NOMO-1 (cell line): ENCODE data around the gene INTS11.
"Not testable (repeated sequence)": the region's sequence is repeated elsewhere in the genome, so short reads cannot be mapped to it uniquely, and the experiment has no call there.

Experiments
- DNase-seq, 2 experiments: peaks; one replicate each; lab custom pipeline; 2025; ENCODE audit not compliant: unreplicated experiment in 2 of 2; lab: John Stamatoyannopoulos, UW

The INTS11 gene

GRCh38 chr1:1331068-1331965, 6.9 kb upstream of the INTS11 start, which contains the start of gene TAS1R3:
Gene TAS1R3 (plus strand): TSS chr1:1331280. CDS start chr1:1331346, 66 bp downstream.
- no peak for DNase-seq

GRCh38 chr1:1330366-1331067, 6.1 kb upstream of the INTS11 start:
- DNase-seq = no peak

- no peak for DNase-seq
Measured at GRCh38 chr1:1329304-1330210, 5.1 kb upstream of the INTS11 start.

- DNase-seq = no peak
Measured at GRCh38 chr1:1328254-1328653, 3.8 kb upstream of the INTS11 start.

- no peak for DNase-seq
Measured at GRCh38 chr1:1327291-1327690, 2.8 kb upstream of the INTS11 start.

GRCh38 chr1:1326075-1326605, 1.7 kb upstream of the INTS11 start:
- DNase-seq = no peak

GRCh38 chr1:1325288-1326074, 1.0 kb upstream of the INTS11 start:
- DNase-seq = peak in 1 of 2 experiments; percentile 14

GRCh38 chr1:1324084-1324523, 356 bp downstream of the INTS11 start:
- no peak for DNase-seq

- DNase-seq = no peak
Measured at GRCh38 chr1:1322952-1323351, 1.5 kb downstream of the INTS11 start.

- DNase-seq = no peak
Measured at GRCh38 chr1:1322418-1322817, 2.0 kb downstream of the INTS11 start.

- DNase-seq = no peak
Measured at GRCh38 chr1:1321477-1321876, 3.0 kb downstream of the INTS11 start.

- DNase-seq = no peak
Measured at GRCh38 chr1:1320666-1321448, 3.6 kb downstream of the INTS11 start.

- no peak for DNase-seq
Measured at GRCh38 chr1:1319646-1319941, 4.9 kb downstream of the INTS11 start.

- DNase-seq = no peak
Measured at GRCh38 chr1:1318777-1319645, 5.4 kb downstream of the INTS11 start.

GRCh38 chr1:1318131-1318652, 6.3 kb downstream of the INTS11 start:
- DNase-seq = no peak

- DNase-seq = no peak
Measured at GRCh38 chr1:1317420-1317819, 7.0 kb downstream of the INTS11 start.

- DNase-seq = not testable (repeated sequence)
Measured at GRCh38 chr1:1316199-1316598, 8.3 kb downstream of the INTS11 start.

GRCh38 chr1:1315435-1315954, 9.0 kb downstream of the INTS11 start:
- DNase-seq = no peak
